Kasumi-1 (cell line): ENCODE data around the gene ADAM12.

Source experiments
- DNase-seq, 2 experiments: peaks; one replicate each; lab custom pipeline; 2025; lab: John Stamatoyannopoulos, UW

ADAM12 gene

GRCh38 chr10:126114884-126115555 lies 273.3 kb downstream of the ADAM12 start:
- no peak for DNase-seq

DNA sequence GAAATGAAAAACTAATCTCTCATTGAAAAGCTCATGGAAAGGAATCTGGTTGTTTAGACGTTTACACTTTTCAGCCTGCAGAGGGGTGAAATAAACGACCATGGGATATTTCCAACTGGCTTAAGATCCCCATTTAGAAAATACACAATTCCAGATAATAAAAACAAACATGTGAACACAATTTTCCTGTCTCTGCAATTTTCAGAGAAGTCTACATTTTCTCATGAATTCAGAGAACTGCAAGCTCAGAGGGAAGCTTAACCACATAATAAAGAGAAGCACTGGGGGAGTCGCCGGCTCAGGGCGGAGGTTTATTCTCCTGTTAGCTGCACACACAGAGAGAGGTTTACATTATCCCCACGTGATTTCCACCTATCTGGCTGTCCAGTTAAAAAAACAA lies 276.8 kb downstream of the ADAM12 start:
- DNase-seq, result peak; percentile 85 to 91

DNA sequence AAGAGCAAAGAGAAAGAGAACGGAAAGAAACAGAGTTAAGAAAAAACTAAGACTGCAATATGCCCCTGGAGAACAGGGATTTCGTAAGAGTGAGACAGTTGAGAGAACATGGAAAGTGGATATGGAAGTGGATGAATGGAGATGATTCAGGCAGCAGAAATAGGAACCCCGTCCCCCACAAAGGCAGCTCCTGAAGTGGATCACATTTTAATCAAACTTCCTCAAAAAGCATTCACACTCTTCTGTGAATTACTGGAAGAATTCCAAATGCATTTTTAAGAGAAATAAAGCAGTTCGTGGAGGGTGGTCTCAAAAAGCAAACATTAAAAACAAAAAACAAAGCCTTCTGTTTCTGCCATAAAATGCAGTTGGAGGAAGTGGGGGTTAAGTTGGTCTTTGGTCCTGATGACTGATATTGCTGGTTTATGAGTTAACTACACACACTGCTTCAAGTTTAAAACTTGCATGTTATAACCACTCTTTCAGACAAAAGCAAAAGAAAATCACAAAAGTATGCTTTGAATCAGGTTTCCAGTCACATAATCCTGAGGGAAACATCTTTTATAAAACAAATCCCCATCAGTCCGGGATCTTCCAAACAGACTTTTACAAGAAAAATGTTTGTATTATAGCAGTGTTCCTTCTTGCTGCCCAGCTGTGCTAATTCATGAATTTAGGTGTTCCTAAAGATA lies 277.6 kb downstream of the ADAM12 start:
- DNase-seq, result peak; percentile 88 to 91

GRCh38 chr10:126109893-126110292 lies 278.4 kb downstream of the ADAM12 start:
- DNase-seq, result no peak

GRCh38 chr10:126108693-126109092 lies 279.6 kb downstream of the ADAM12 start:
- DNase-seq, result peak in 1 of 2 experiments; percentile 26

DNA sequence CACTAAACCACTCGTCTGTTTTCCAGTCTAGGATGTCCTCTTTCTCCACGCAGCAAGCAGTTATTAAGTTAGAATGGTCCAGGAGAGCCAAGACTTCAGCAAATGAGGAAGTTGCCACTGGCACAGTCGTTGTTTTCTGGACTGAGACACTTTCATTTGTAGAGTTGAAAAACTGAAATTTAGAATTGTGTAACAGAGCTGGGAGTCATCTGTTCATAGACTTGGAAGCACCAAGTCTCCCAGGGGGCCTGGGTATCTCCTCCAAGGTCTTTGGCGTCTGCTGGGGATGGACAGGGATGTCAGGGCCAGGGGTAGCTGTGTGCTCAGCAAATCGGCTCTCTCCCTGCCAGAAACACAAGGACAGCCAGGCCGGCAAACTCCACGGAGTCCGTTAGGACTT lies 283.5 kb downstream of the ADAM12 start:
- DNase-seq, result peak; percentile 92 to 94

- no peak for DNase-seq
Measured at GRCh38 chr10:126102636-126103035, 285.6 kb downstream of the ADAM12 start.

DNA sequence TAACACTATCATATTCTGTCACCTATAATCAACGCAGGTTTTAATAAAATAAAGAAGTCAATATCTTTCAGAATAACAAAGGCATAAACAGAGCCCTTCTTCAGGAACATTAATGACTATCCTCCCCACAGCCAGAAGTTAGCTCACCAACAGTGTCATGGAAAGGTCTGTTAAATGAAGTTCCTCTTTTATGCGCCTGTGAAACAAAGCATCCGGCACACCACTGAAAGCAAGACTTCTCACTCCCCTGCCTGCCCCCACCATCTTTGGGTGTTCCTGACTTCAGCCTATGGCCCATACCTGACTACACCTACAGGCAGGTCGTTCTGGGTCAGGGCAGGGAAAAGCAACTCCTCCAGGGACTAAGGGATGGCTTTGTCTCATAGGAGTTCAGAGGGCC lies 286.5 kb downstream of the ADAM12 start:
- DNase-seq, result peak; percentile 98

GRCh38 chr10:126101325-126101724 lies 287.0 kb downstream of the ADAM12 start:
- no peak for DNase-seq

GRCh38 chr10:126099366-126099765 lies 288.9 kb downstream of the ADAM12 start:
- no peak for DNase-seq

DNA sequence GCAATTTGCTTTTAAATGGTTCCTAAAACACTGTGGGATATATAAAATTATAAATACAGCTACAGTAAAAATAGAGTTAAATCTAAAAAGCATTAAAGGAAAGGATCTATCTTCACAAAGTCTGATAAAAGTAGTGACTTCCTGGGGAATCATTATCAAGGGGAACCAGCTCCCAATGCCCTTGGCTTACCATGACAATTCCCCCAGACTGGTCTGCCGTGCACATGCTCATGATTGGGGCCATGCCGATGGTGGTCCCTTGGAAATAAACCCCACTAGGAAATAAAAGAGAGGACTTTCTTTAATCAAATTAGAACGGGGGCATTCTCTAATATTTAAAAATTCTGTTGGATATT lies 290.1 kb downstream of the ADAM12 start:
- no peak for DNase-seq

DNA sequence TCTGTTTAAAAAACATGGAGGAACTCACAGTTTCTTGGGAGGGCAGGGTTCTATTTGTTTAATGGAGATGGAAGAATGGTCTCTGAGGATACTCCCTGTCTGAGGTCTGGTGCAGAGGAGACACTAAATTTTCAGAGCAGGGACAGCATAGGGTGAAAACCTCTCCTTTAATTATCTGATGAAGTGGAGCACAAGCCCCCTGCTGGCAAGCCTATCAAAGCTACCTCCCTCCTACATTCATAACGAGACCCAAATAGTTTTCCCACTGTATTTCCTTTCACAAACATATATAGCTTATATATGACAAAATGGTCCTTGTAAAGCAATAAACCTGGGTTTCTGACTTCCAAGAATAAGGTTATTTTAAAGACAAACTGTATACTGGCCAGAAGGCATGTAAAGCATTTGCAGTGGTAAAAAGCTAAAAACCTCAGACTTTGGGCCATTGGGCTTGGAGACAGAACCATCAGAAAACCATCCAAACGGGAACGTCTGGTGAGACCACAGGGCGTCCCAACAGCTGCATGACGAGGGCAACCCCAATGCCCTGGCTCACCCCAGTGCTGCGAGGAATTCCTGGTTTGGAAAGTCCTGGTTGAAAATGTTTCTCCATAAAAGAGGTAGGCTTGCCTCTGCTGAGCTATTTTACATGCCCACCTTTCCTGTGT lies 290.6 kb downstream of the ADAM12 start:
- DNase-seq, result peak; percentile 37 to 67

DNA sequence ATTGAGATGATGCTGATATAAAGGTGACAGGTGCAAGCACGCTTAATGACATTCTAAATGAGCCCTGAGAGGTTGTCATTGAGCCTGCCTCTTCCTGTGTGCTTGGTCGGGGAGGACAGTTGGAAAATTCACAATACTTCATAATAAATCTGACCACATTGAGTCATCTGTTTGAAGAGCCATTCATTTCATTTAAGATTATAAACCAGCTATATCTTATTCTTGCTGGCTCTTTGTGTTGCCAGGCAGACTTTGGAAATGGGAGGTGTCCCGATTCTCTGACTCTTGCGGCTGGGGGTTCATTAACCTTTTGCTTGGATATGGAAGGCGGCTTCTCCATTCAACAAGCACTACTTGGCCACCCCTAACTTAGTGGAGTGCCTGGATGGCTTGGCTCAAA lies 293.7 kb downstream of the ADAM12 start:
- no peak for DNase-seq

GRCh38 chr10:126092366-126093215 lies 295.7 kb downstream of the ADAM12 start:
- peak; percentile 95 to 98 for DNase-seq

- DNase-seq, result peak; percentile 35 to 65
Measured at GRCh38 chr10:126090911-126091728, 297.2 kb downstream of the ADAM12 start.

- no peak for DNase-seq
Measured at GRCh38 chr10:126090443-126090842, 297.8 kb downstream of the ADAM12 start.

DNA sequence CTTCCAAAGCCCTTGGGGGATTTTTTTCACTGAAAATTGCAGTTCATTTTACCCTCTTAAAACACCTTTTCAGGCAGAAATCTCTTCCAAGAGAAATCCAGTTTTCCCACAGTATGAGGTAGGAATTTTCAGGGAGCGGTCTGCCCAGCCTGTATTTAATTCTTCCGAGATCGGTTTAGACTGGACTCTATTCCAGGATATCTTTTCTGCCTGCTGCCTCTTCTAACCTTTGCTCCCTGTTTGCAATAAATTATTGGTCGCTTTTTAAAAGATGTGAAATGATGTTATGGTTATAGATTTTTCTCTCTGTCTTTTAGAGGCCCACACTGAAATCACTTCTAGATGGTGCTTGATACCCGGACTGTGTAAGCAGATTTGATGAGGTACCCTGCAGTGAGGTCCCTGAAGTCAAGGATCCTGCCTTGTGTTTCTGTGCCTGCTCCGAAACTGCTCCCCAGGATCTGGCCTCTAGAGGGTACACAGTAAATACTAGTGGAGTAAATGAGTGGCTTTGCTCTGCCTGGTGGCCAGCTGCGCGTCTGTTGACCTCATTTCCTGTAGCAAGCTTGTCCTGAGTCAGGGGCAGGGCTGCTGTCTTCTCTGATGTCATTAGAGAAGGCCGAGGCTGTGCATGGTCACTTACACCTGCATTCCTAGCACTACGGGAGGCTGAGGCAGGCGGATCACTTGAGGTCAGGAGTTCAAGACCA lies 300.3 kb downstream of the ADAM12 start:
- no peak for DNase-seq

- DNase-seq, result peak; percentile 53 to 63
Measured at GRCh38 chr10:126087153-126087680, 301.1 kb downstream of the ADAM12 start.

GRCh38 chr10:126085806-126086205 lies 302.5 kb downstream of the ADAM12 start:
- DNase-seq, result peak in 1 of 2 experiments; percentile 27

DNA sequence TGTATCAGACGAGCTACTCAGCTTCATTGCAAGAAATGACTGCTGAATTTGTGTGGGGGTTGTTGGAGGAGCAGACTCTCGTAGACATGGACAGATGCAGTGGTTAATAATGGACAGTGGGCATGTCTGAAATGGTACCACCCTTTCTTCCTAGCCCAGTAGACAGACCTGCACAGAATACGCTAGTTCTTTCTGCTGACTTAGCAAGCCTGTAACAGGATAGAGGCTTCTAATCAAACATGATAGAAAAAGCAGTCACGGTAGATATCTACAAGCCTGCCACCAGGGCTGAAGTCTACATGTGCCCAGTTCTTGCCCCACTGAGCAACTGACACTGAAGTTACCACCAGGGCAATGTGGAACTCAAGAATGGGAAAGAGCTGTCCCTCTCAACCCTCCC lies 303.9 kb downstream of the ADAM12 start:
- DNase-seq, result no peak
